Measurements from ENCODE around the gene CNGA1.

GRCh38 chr4:48035952-48036351 is 19.5 kb upstream of the CNGA1 start:
- no peak for TF ChIP-seq POLR2AphosphoS5 (IDR thresholded peaks at IDR 0.05)
- no peak for TF ChIP-seq CTCF (IDR thresholded peaks at IDR 0.05)
- no peak for TF ChIP-seq EP300 (IDR thresholded peaks at IDR 0.05)

Data from gastroesophageal sphincter (tissue), 3 donors.